ENCODE measurements around the gene ICAM1. TPM values are rescaled to one million over a fixed set of nuclear protein-coding genes. Genes with fewer than 3 reads are reported as not detected.

The ICAM1 gene
- total and polyA plus RNA-seq, 2 donors from 2014 or later, result 16.3 to 50.3 TPM

DNA sequence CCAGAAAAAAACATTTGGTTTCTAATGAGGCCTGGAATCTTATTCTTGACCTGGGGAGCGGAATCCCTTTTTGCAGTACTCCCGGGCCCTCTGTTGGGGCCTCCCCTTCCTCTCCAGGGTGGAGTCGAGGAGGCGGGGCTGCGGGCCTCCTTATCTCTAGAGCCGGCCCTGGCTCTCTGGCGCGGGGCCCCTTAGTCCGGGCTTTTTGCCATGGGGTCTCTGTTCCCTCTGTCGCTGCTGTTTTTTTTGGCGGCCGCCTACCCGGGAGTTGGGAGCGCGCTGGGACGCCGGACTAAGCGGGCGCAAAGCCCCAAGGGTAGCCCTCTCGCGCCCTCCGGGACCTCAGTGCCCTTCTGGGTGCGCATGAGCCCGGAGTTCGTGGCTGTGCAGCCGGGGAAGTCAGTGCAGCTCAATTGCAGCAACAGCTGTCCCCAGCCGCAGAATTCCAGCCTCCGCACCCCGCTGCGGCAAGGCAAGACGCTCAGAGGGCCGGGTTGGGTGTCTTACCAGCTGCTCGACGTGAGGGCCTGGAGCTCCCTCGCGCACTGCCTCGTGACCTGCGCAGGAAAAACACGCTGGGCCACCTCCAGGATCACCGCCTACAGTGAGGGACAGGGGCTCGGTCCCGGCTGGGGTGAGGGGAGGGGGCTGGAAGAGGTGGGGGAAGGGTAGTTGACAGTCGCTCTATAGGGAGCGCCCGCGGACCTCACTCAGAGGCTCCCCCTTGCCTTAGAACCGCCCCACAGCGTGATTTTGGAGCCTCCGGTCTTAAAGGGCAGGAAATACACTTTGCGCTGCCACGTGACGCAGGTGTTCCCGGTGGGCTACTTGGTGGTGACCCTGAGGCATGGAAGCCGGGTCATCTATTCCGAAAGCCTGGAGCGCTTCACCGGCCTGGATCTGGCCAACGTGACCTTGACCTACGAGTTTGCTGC is 16.1 kb downstream of the ICAM1 start, which contains the start of gene ICAM4:
TSS of gene ICAM4 (plus strand) at position 153 of the 935 bp plus-strand sequence. CDS start at position 211, 58 bp downstream.
- Histone ChIP-seq H3K4me3 (ENCODE audit: low read length in 3 of 3) (no peak within 1 kb of the TSS), H3K36me3 (ENCODE audit: control insufficient read depth in 2 of 3, insufficient read depth in 3 of 3, low read length in 3 of 3) (peaks cover 0 to 3% (median 0%) of the 10 kb centered on the region in 3 donors), H3K4me1 (ENCODE audit: control insufficient read depth in 2 of 3, insufficient read depth in 2 of 3, low read depth in 1 of 3, low read length in 3 of 3) (peaks cover 0 to 24% (median 7%) of the 10 kb centered on the region in 3 donors), H3K27ac (ENCODE audit: low read depth in 2 of 2, low read length in 2 of 2) (peak within 1 kb of the TSS in 1 of 2 donors; percentile 0), H3K9ac (ENCODE audit: low read length in 3 of 3) (no peak within 1 kb of the TSS), H3K9me3 (ENCODE audit: control insufficient read depth in 2 of 3, insufficient read depth in 1 of 3, low read length in 3 of 3) (no peaks in the 10 kb centered on the region), H3K27me3 (ENCODE audit: control insufficient read depth, insufficient read depth, low read length) (peaks cover 24% of the 10 kb centered on the region)
- TF ChIP-seq, protein P1, sequence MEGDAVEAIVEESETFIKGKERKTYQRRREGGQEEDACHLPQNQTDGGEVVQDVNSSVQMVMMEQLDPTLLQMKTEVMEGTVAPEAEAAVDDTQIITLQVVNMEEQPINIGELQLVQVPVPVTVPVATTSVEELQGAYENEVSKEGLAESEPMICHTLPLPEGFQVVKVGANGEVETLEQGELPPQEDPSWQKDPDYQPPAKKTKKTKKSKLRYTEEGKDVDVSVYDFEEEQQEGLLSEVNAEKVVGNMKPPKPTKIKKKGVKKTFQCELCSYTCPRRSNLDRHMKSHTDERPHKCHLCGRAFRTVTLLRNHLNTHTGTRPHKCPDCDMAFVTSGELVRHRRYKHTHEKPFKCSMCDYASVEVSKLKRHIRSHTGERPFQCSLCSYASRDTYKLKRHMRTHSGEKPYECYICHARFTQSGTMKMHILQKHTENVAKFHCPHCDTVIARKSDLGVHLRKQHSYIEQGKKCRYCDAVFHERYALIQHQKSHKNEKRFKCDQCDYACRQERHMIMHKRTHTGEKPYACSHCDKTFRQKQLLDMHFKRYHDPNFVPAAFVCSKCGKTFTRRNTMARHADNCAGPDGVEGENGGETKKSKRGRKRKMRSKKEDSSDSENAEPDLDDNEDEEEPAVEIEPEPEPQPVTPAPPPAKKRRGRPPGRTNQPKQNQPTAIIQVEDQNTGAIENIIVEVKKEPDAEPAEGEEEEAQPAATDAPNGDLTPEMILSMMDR (IDR thresholded peaks at IDR 0.05; ENCODE audit: borderline replicate concordance, extremely low read depth, insufficient read depth), result no peak
- intact Hi-C loops (cut with DNase I), result no loop called here
- FAIRE-seq (no peak), DNase-seq (peak in 4 of 5 donors; percentile 73 to 97 (median 88))

DNA sequence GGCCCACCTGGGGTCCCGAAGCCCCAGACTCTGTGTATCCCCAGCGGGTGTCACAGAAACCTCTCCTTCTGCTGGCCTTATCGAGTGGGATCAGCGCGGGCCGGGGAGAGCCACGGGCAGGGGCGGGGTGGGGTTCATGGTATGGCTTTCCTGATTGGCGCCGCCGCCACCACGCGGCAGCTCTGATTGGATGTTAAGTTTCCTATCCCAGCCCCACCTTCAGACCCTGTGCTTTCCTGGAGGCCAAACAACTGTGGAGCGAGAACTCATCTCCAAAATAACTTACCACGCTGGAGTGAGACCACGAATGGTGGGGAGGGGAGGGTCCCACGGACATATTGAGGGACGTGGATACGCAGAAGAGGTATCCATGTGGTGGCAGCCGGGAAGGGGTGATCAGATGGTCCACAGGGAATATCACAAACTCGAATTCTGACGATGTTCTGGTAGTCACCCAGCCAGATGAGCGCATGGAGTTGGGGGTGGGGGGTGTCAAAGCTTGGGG is 17.8 kb downstream of the ICAM1 start:
- Histone ChIP-seq H3K4me1 (ENCODE audit: control insufficient read depth in 2 of 3, insufficient read depth in 2 of 3, low read depth in 1 of 3, low read length in 3 of 3) (peaks cover 0 to 28% (median 7%) of the 10 kb centered on the region in 3 donors), H3K27me3 (ENCODE audit: control insufficient read depth, insufficient read depth, low read length) (peaks cover 37% of the 10 kb centered on the region), H3K27ac (ENCODE audit: low read depth in 2 of 2, low read length in 2 of 2) (no peak overlapping the region), H3K9ac (ENCODE audit: low read length in 3 of 3) (no peak overlapping the region), H3K9me3 (ENCODE audit: control insufficient read depth in 2 of 3, insufficient read depth in 1 of 3, low read length in 3 of 3) (no peaks in the 10 kb centered on the region), H3K36me3 (ENCODE audit: control insufficient read depth in 2 of 3, insufficient read depth in 3 of 3, low read length in 3 of 3) (peaks cover 0 to 3% (median 0%) of the 10 kb centered on the region in 3 donors), H3K4me3 (ENCODE audit: low read length in 3 of 3) (no peak overlapping the region)
- FAIRE-seq, result no peak
- intact Hi-C loops (cut with DNase I), result no loop called here
- TF ChIP-seq, protein P1 (IDR thresholded peaks at IDR 0.05; ENCODE audit: borderline replicate concordance, extremely low read depth, insufficient read depth), result no peak
- peak in 3 of 5 donors; percentile 53 to 64 (median 59) for DNase-seq

DNA sequence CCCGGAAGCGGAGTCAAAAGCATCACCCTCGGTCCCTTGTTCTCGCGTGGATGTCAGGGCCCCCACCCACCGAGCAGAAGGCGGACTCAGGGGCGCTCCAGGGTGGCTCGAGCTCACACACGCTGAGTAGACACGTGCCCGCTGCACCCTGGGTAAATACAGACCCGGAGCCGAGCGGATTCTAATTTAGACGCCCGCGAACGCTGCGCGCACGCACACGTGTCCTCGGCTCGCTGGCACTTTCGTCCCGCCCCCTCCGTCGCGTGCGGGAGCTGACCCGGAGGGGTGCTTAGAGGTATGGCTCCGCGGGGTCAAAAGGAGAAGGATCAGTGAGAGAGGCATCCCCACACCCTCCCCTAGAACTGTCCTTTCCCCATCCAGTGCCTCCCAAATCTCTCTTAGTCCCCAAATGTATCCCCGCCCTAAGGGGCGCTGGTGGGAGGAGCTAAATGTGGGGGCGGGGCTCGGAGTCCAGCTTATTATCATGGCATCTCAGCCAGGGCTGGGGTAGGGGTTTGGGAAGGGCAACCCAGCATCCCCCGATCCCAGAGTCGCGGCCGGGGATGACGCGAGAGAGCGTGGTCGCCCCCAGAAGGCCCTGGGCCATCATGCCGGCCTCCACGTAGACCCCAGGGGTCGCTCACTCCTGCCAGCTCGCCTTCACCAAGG is 18.4 kb downstream of the ICAM1 start:
- Histone ChIP-seq H3K9ac (ENCODE audit: low read length in 3 of 3) (peak overlapping the region in 1 of 3 donors; percentile 19), H3K4me1 (ENCODE audit: control insufficient read depth in 2 of 3, insufficient read depth in 2 of 3, low read depth in 1 of 3, low read length in 3 of 3) (peaks cover 0 to 30% (median 7%) of the 10 kb centered on the region in 3 donors), H3K36me3 (ENCODE audit: control insufficient read depth in 2 of 3, insufficient read depth in 3 of 3, low read length in 3 of 3) (peaks cover 0 to 3% (median 0%) of the 10 kb centered on the region in 3 donors), H3K27me3 (ENCODE audit: control insufficient read depth, insufficient read depth, low read length) (peaks cover 41% of the 10 kb centered on the region), H3K4me3 (ENCODE audit: low read length in 3 of 3) (peak overlapping the region in 1 of 3 donors; percentile 32), H3K9me3 (ENCODE audit: control insufficient read depth in 2 of 3, insufficient read depth in 1 of 3, low read length in 3 of 3) (no peaks in the 10 kb centered on the region), H3K27ac (ENCODE audit: low read depth in 2 of 2, low read length in 2 of 2) (no peak overlapping the region)
- DNase-seq (peak in 3 of 5 donors; percentile 29 to 87 (median 74)), FAIRE-seq (no peak)
- intact Hi-C loops (cut with DNase I), result no loop called here
- TF ChIP-seq, protein P1 (IDR thresholded peaks at IDR 0.05; ENCODE audit: borderline replicate concordance, extremely low read depth, insufficient read depth), result no peak
